ENCODE measurements around the gene MCOLN3. TPM values are rescaled to one million over a fixed set of nuclear protein-coding genes. Genes with fewer than 3 reads are reported as not detected.

MCOLN3 gene
- total and polyA plus RNA-seq, 2 of the 4 experiments (the other 2 are of a cell fraction) = 0.03 TPM; not detected in 1

GRCh38 chr1:85091671-85092280 lies 43.5 kb upstream of the MCOLN3 start:
- in situ Hi-C loops (cut with MboI; ENCODE audit: low sequenced_read_pairs) = no loop called here
- Histone ChIP-seq H3K9me3 (ENCODE audit: control insufficient read depth, insufficient read depth, low read length) (no peaks in the 10 kb centered on the region), H3K14ac (replicated peaks; ENCODE audit: low read depth, low read length) (no peak overlapping the region), H3K27me3 (ENCODE audit: control insufficient read depth, insufficient read depth, low read length) (peaks cover 11% of the 10 kb centered on the region), H3K56ac (ENCODE audit: extremely low read depth, insufficient read depth, low read length) (no peak overlapping the region), H3K4ac (ENCODE audit: low read depth, low read length) (no peak overlapping the region), H2BK20ac (ENCODE audit: low read depth, low read length) (no peak overlapping the region), H3K4me3 (ENCODE audit: insufficient read depth, low read depth, low read length) (no peak overlapping the region), H3K4me2 (ENCODE audit: low read depth, low read length) (no peak overlapping the region), H3K27ac (ENCODE audit: insufficient read depth, low read length) (no peak overlapping the region), H4K5ac (ENCODE audit: low read depth, low read length) (no peak overlapping the region), H4K8ac (ENCODE audit: low read depth in 2 of 2, low read length in 2 of 2) (no peak overlapping the region), H3K36me3 (ENCODE audit: control insufficient read depth, insufficient read depth, low read length) (no peaks in the 10 kb centered on the region), H2AK5ac (ENCODE audit: low read depth, low read length) (no peak overlapping the region), H3K4me1 (ENCODE audit: control insufficient read depth, insufficient read depth, low read length) (no peaks in the 10 kb centered on the region), H2BK5ac (ENCODE audit: low read depth, low read length, poor library complexity, severe bottlenecking) (no peak overlapping the region), H3K79me1 (ENCODE audit: low read depth in 1 of 2, low read length in 2 of 2) (no peaks in the 10 kb centered on the region), H4K91ac (ENCODE audit: insufficient read depth, low read depth, low read length) (no peak overlapping the region), H3K23ac (ENCODE audit: low read depth, low read length) (no peak overlapping the region), H2BK120ac (ENCODE audit: low read depth, low read length) (no peak overlapping the region), H3K9me1 (ENCODE audit: insufficient read depth, low read length) (no peaks in the 10 kb centered on the region), H2BK15ac (ENCODE audit: low read depth, low read length) (no peak overlapping the region), H2AFZ (replicated peaks; ENCODE audit: low read length, poor library complexity) (no peak overlapping the region), H2AK9ac (replicated peaks; ENCODE audit: low read depth, low read length, poor library complexity) (no peak overlapping the region), H3K9ac (ENCODE audit: low read depth, low read length) (no peak overlapping the region), H4K20me1 (ENCODE audit: insufficient read depth, low read length) (no peaks in the 10 kb centered on the region), H3K18ac (ENCODE audit: low read depth, low read length) (no peak overlapping the region)
- intact Hi-C loops (cut with micrococcal nuclease) = no loop called here
- no TSS peak for BruUV-seq (replicated peaks)
- ChIA-PET POLR2A (ENCODE audit: unreplicated experiment) (no interaction called here), CTCF (interaction anchor here (0.7 kb wide), 1 partner anchor 10 kb away, joined by 3 read pairs; no protein-coding TSS in a partner anchor)
- no peak for ATAC-seq (ENCODE audit: low read depth)
- no peak for DNase-seq
- dilution Hi-C loops (cut with HindIII; ENCODE audit: low sequenced_read_pairs, unreplicated experiment) = no loop called here
- 55% methylated on average over 3 of the region's 11 CpGs; no CpG with 5 or more reads in 1 of the 2 experiments for WGBS, 2 experiments (ENCODE audit: extremely low coverage in 2 of 2, insufficient read length in 1 of 2)
- TF ChIP-seq MXI1 (IDR thresholded peaks at IDR 0.05; ENCODE audit: borderline replicate concordance, low read depth, low read length) (no peak), USF2 (IDR thresholded peaks at IDR 0.05; ENCODE audit: low read depth, low read length) (no peak)

Data from IMR-90 (cell line).